Right lobe of liver (tissue), 4 donors: Measurements from ENCODE around the gene PLCB4.

Source experiments
- POLR2A ChIP-seq: fragments of 450-650 bp; IDR thresholded peaks from one replicate; pipeline ENCODE4 v1.6.1; 2017; ENCODE audit warnings: antibody characterized with exemption, mild to moderate bottlenecking
- TF ChIP-seq, protein P1 (sequence below), 4 donors: fragments of 200-600 bp in 3 of 4; fragments of 450-650 bp in 1 of 4; IDR thresholded peaks; one replicate each; pipeline versions ENCODE4 v1.5.1 to v1.8.0; 2016 to 2022; ENCODE audit warnings: antibody characterized with exemption in 4 of 4, mild to moderate bottlenecking in 2 of 4
- donor health status: DM: no; HTN: no; CAD: no.
- donor health status: DM: no; HTN: no; CAD: no.
- donor health status: DM: no; HTN: yes; CAD: no.

DNA sequence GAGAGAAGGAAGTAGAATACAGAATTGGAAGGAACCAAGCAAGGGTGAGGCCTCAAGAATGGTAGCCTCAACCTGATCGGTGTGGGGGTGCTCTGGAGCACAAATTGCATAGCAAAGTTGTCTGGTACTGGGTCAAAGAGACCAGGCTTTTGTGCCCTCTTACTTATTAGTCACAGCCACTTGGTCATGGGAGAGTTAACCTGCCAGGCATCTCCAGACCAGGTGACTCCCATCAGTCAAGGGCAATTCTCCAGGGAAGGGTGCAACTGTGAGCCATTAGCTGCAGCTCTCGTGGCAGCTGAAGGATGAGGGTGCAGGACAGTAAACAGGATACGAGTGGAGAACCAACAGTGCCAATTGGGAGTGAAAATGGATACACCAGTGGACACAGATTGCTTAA lies 47.7 kb upstream of the PLCB4 start:
- TF ChIP-seq, protein P1, sequence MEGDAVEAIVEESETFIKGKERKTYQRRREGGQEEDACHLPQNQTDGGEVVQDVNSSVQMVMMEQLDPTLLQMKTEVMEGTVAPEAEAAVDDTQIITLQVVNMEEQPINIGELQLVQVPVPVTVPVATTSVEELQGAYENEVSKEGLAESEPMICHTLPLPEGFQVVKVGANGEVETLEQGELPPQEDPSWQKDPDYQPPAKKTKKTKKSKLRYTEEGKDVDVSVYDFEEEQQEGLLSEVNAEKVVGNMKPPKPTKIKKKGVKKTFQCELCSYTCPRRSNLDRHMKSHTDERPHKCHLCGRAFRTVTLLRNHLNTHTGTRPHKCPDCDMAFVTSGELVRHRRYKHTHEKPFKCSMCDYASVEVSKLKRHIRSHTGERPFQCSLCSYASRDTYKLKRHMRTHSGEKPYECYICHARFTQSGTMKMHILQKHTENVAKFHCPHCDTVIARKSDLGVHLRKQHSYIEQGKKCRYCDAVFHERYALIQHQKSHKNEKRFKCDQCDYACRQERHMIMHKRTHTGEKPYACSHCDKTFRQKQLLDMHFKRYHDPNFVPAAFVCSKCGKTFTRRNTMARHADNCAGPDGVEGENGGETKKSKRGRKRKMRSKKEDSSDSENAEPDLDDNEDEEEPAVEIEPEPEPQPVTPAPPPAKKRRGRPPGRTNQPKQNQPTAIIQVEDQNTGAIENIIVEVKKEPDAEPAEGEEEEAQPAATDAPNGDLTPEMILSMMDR (IDR thresholded peaks at IDR 0.05), result no peak
- no peak for TF ChIP-seq POLR2A
